SK-N-SH (cell line): ENCODE measurements around the gene FXR1. TPM values are rescaled to one million over a fixed set of nuclear protein-coding genes. Genes with fewer than 3 reads are reported as not detected.

ENCODE experiments used
- CTCF ChIA-PET: fragments of 300-600, 350-600 bp; formaldehyde crosslinking; extraction: SDS; loops from one replicate; lab custom pipeline; 2021; lab: Yijun Ruan, JAX
- POLR2A ChIA-PET: fragments of 350-600 bp; sonication (Branson Sonifier 250); formaldehyde crosslinking; extraction: SDS; loops from one replicate; lab custom pipeline; 2020; ENCODE audit warnings: antibody characterized with exemption, inconsistent platforms; lab: Yijun Ruan, JAX
- DNase-seq: peaks from one replicate; pipeline ENCODE4 v3.0.0; 2012
- H2AFZ ChIP-seq: fragments of 200-600 bp; sonication (generic); 2 replicates; pipeline ENCODE4 v1.8.1; 2016; ENCODE audit warnings: antibody characterized with exemption, mild to moderate bottlenecking, low read depth
- H3F3A ChIP-seq: fragments of 200-600 bp; sonication (generic); replicated peaks from 2 replicates; pipeline ENCODE3; 2016; ENCODE audit warnings: antibody characterized with exemption, mild to moderate bottlenecking; ENCODE audit not compliant: insufficient read depth
- H3K27ac ChIP-seq, 2 experiments: fragments of 200-500 bp in 1 of 2; fragments of 200-600 bp in 1 of 2; sonication (Bioruptor generic) in 1 of 2; sonication (generic), shearing (Covaris generic) in 1 of 2; 2 replicates each; pipeline versions ENCODE4 v1.5.1 to v1.6.1; 2014 to 2016; ENCODE audit warnings: low read depth in 2 of 2, inconsistent platforms in 1 of 2, low read length in 1 of 2, mild to moderate bottlenecking in 1 of 2, mixed read lengths in 1 of 2
- H3K27me3 ChIP-seq: fragments of 200-600 bp; sonication (generic), shearing (Covaris generic); 2 replicates; pipeline ENCODE4 v1.6.1; 2016; ENCODE audit warnings: mixed run types; ENCODE audit not compliant: insufficient read depth
- H3K36me3 ChIP-seq, 2 experiments: fragments of 200-500 bp in 1 of 2; fragments of 200-600 bp in 1 of 2; sonication (Bioruptor generic) in 1 of 2; sonication (generic) in 1 of 2; replicated peaks in 1 of 2; 2 replicates each; pipeline versions ENCODE3 to v1.5.1; 2014 to 2016; ENCODE audit warnings: low read length in 1 of 2, mild to moderate bottlenecking in 1 of 2; ENCODE audit not compliant: insufficient read depth in 2 of 2, control insufficient read depth in 1 of 2
- H3K4me1 ChIP-seq, 2 experiments: fragments of 200-500 bp in 1 of 2; fragments of 200-600 bp in 1 of 2; sonication (Bioruptor generic) in 1 of 2; sonication (generic), shearing (Covaris generic) in 1 of 2; 2 replicates each; pipeline versions ENCODE4 v1.5.1 to v1.6.1; 2014 to 2016; ENCODE audit warnings: low read depth in 1 of 2, low read length in 1 of 2, mixed run types in 1 of 2; ENCODE audit not compliant: insufficient read depth in 2 of 2, control insufficient read depth in 1 of 2
- H3K4me2 ChIP-seq: fragments of 200-600 bp; sonication (generic), shearing (Covaris generic); 2 replicates; pipeline ENCODE4 v1.6.1; 2017; ENCODE audit warnings: mixed run types
- H3K4me3 ChIP-seq, 2 experiments: fragments of 200-500 bp in 1 of 2; fragments of 200-600 bp in 1 of 2; sonication (Bioruptor generic) in 1 of 2; sonication (generic), shearing (Covaris generic) in 1 of 2; 2 replicates each; pipeline versions ENCODE4 v1.5.1 to v1.8.1; 2014 to 2016; ENCODE audit warnings: low read depth in 2 of 2, inconsistent platforms in 1 of 2, low read length in 1 of 2, mild to moderate bottlenecking in 1 of 2, mixed read lengths in 1 of 2, moderate library complexity in 1 of 2
- H3K79me2 ChIP-seq: fragments of 200-600 bp; sonication (generic); 2 replicates; pipeline ENCODE4 v1.8.1; 2017; ENCODE audit warnings: mild to moderate bottlenecking; ENCODE audit not compliant: insufficient read depth
- H3K9ac ChIP-seq: fragments of 200-600 bp; sonication (generic); 2 replicates; pipeline ENCODE4 v1.6.1; 2017; ENCODE audit warnings: mixed run types
- H3K9me2 ChIP-seq: fragments of 200-600 bp; sonication (generic); 2 replicates; pipeline ENCODE4 v1.6.1; 2017; ENCODE audit warnings: mixed run types
- H3K9me3 ChIP-seq: fragments of 200-600 bp; sonication (generic); 2 replicates; pipeline ENCODE4 v1.6.1; 2017; ENCODE audit warnings: mixed run types, mild to moderate bottlenecking, moderate library complexity
- H4K20me1 ChIP-seq: fragments of 200-600 bp; sonication (generic); 2 replicates; pipeline ENCODE4 v1.6.1; 2017; ENCODE audit warnings: mild to moderate bottlenecking, mixed run types; ENCODE audit not compliant: insufficient read depth
- CHD2 ChIP-seq: fragments of 150-350 bp; IDR thresholded peaks from 2 replicates; pipeline ENCODE4 v1.6.1; 2018; ENCODE audit warnings: low read length; ENCODE audit not compliant: partially characterized antibody
- EZH2phosphoT487 ChIP-seq: fragments of 200-600 bp; sonication (generic); IDR thresholded peaks from 2 replicates; pipeline ENCODE4 v1.6.1; 2017; ENCODE audit warnings: low read depth, mixed run types, mild to moderate bottlenecking, antibody characterized with exemption, moderate library complexity, borderline replicate concordance
- FOSL2 ChIP-seq: IDR thresholded peaks from 2 replicates; pipeline ENCODE4 v1.4.0; 2012; ENCODE audit warnings: low read depth, mild to moderate bottlenecking, moderate library complexity, borderline replicate concordance
- FOXJ3 ChIP-seq: sonication (generic); formaldehyde crosslinking; IDR thresholded peaks from 2 replicates; pipeline ENCODE4 v1.5.1; 2020; ENCODE audit warnings: mild to moderate bottlenecking, missing genetic modification reagents
- IRF3 ChIP-seq: fragments of 150-350 bp; IDR thresholded peaks from 2 replicates; pipeline ENCODE4 v1.6.1; 2016; ENCODE audit warnings: mild to moderate bottlenecking, low read depth, low read length
- JUND ChIP-seq: IDR thresholded peaks from 2 replicates; pipeline ENCODE4 v1.4.0; 2012
- MEF2A ChIP-seq: IDR thresholded peaks from 2 replicates; pipeline ENCODE4 v1.4.0; 2012; ENCODE audit warnings: low read depth, borderline replicate concordance
- MXI1 ChIP-seq: IDR thresholded peaks from 2 replicates; pipeline ENCODE4 v1.6.1; 2012; ENCODE audit warnings: mild to moderate bottlenecking, low read depth, low read length, improper control_type of control experiment
- NFIC ChIP-seq: IDR thresholded peaks from 2 replicates; pipeline ENCODE4 v1.4.0; 2012; ENCODE audit warnings: borderline replicate concordance
- PBX3 ChIP-seq: IDR thresholded peaks from 2 replicates; pipeline ENCODE4; 2012
- RAD21 ChIP-seq: IDR thresholded peaks from 2 replicates; pipeline ENCODE4 v1.6.1; 2012; ENCODE audit warnings: mild to moderate bottlenecking, low read length
- REST ChIP-seq: IDR thresholded peaks from 2 replicates; pipeline ENCODE4 v1.6.1; 2012; ENCODE audit warnings: mild to moderate bottlenecking, low read depth, low read length, moderate library complexity
- RFX5 ChIP-seq: IDR thresholded peaks from 2 replicates; pipeline ENCODE4 v1.6.1; 2012; ENCODE audit warnings: mild to moderate bottlenecking, improper control_type of control experiment, low read length
- RXRA ChIP-seq: IDR thresholded peaks from 2 replicates; pipeline ENCODE4 v1.4.0; 2012; ENCODE audit warnings: low read depth, mild to moderate bottlenecking, borderline replicate concordance
- SIN3A ChIP-seq: IDR thresholded peaks from 2 replicates; pipeline ENCODE4 v1.6.1; 2012; ENCODE audit warnings: low read depth, mild to moderate bottlenecking, low read length, moderate library complexity, borderline replicate concordance
- SMC3 ChIP-seq: IDR thresholded peaks from 2 replicates; pipeline ENCODE4 v1.6.1; 2012; ENCODE audit warnings: low read depth, low read length, improper control_type of control experiment
- TAF1 ChIP-seq: IDR thresholded peaks from 2 replicates; pipeline ENCODE4 v1.6.1; 2012; ENCODE audit warnings: low read depth, mild to moderate bottlenecking, low read length, moderate library complexity, borderline replicate concordance
- ZBTB33 ChIP-seq: IDR thresholded peaks from 2 replicates; pipeline ENCODE4 v1.4.0; 2012; ENCODE audit warnings: low read depth, borderline replicate concordance
- WGBS: methylation state at CpG from one replicate; pipeline ENCODE4 v1.1.6; 2017; ENCODE audit warnings: low lambda C conversion rate; 5-methylcytosine and 5-hydroxymethylcytosine counted together
- polyA plus RNA-seq, 3 experiments: library from polyadenylated mRNA; depleted of rRNA; stranded (reverse); fragments of >200 nt; gene quantifications; 2 replicates each; pipeline ENCODE4 v1.2.3, GENCODE V29; 2012

FXR1 gene
- polyA plus RNA-seq, 1 of the 3 experiments (the other 2 are of a cell fraction), result 114 TPM

- 86% methylated on average over 1 of the region's 1 CpG for WGBS
- no peaks in the 10 kb centered on the region for H3K9me2 ChIP-seq
- TF ChIP-seq ZBTB33 (no peak), JUND (no peak), NFIC (no peak), FOXJ3 (CRISPR knock-in tag) (no peak), RFX5 (no peak), FOSL2 (no peak), MXI1 (no peak), RAD21 (no peak), RXRA (no peak), IRF3 (no peak), SIN3A (no peak)
- TF ChIP-seq, all 33 proteins: peak for 0
- no peak for DNase-seq
- no peak overlapping the region for H3K9ac ChIP-seq
- peaks cover 12% of the 10 kb centered on the region for H3F3A ChIP-seq
- no peaks in the 10 kb centered on the region for H3K4me1 ChIP-seq
- H3K9me3 ChIP-seq, result no peaks in the 10 kb centered on the region
- POLR2A ChIA-PET, result no interaction called here
- no peaks in the 10 kb centered on the region for H3K27me3 ChIP-seq
- CTCF ChIA-PET, result interaction anchor here (1.0 to 1.1 kb wide), 2 partner anchors 15 to 19 kb away, joined by 3 to 4 read pairs; no protein-coding TSS in a partner anchor
- peaks cover 62% of the 10 kb centered on the region for H3K79me2 ChIP-seq
- H3K4me3 ChIP-seq, result no peak overlapping the region
- H3K36me3 ChIP-seq, result peaks cover 72 to 94% of the 10 kb centered on the region in 2 experiments
- H2AFZ ChIP-seq, result no peak overlapping the region
- no peak overlapping the region for H3K4me2 ChIP-seq
- H3K27ac ChIP-seq, result no peak overlapping the region
- H4K20me1 ChIP-seq, result no peaks in the 10 kb centered on the region
Measured at GRCh38 chr3:180961552-180961951, 49.1 kb downstream of the FXR1 start.

GRCh38 chr3:180962530-180962929 is 50.1 kb downstream of the FXR1 start:
- ChIA-PET POLR2A (no interaction called here), CTCF (interaction anchor here (1.0 to 1.1 kb wide), 2 partner anchors 16 to 18 kb away, joined by 3 to 4 read pairs; no protein-coding TSS in a partner anchor)
- H3K27me3 ChIP-seq, result no peaks in the 10 kb centered on the region
- H3K79me2 ChIP-seq, result peaks cover 52% of the 10 kb centered on the region
- H4K20me1 ChIP-seq, result no peaks in the 10 kb centered on the region
- no peak for DNase-seq
- WGBS, result 100% methylated on average over 1 of the region's 1 CpG
- no peak overlapping the region for H2AFZ ChIP-seq
- H3K36me3 ChIP-seq, result peaks cover 71 to 93% of the 10 kb centered on the region in 2 experiments
- H3K9me2 ChIP-seq, result no peaks in the 10 kb centered on the region
- H3F3A ChIP-seq, result peaks cover 10% of the 10 kb centered on the region
- no peaks in the 10 kb centered on the region for H3K9me3 ChIP-seq
- no peak overlapping the region for H3K4me2 ChIP-seq
- no peak overlapping the region for H3K9ac ChIP-seq
- no peaks in the 10 kb centered on the region for H3K4me1 ChIP-seq
- no peak overlapping the region for H3K4me3 ChIP-seq
- no peak overlapping the region for H3K27ac ChIP-seq
- TF ChIP-seq CHD2 (no peak), TAF1 (no peak), EZH2phosphoT487 (no peak), JUND (no peak), FOSL2 (no peak), SMC3 (no peak), MXI1 (no peak), PBX3 (no peak), SIN3A (no peak), IRF3 (no peak), MEF2A (no peak), REST (no peak)
